Glutamatergic neuron (in vitro differentiated cells): ENCODE data around the gene PTPRJ. TPM values are rescaled to one million over a fixed set of nuclear protein-coding genes. Genes with fewer than 3 reads are reported as not detected.

Source experiments
- DNase-seq: peaks from one replicate; pipeline ENCODE4 v3.0.0; 2022
- H3K27ac Mint-ChIP-seq: one replicate; pipeline ENCODE4 v1.8.0; 2020; ENCODE audit warnings: mild to moderate bottlenecking, mixed read lengths, inconsistent platforms; ENCODE audit not compliant: unreplicated experiment
- H3K27me3 Mint-ChIP-seq: one replicate; pipeline ENCODE4 v1.8.0; 2020; ENCODE audit warnings: mild to moderate bottlenecking, moderate library complexity, mixed read lengths, inconsistent platforms; ENCODE audit not compliant: unreplicated experiment
- H3K36me3 Mint-ChIP-seq: one replicate; pipeline ENCODE4 v1.8.0; 2020; ENCODE audit warnings: mild to moderate bottlenecking, mixed read lengths, inconsistent platforms; ENCODE audit not compliant: unreplicated experiment
- H3K4me1 Mint-ChIP-seq: one replicate; pipeline ENCODE4 v1.8.0; 2020; ENCODE audit warnings: mild to moderate bottlenecking, low read depth, mixed read lengths, inconsistent platforms; ENCODE audit not compliant: unreplicated experiment
- H3K4me3 Mint-ChIP-seq: one replicate; pipeline ENCODE4 v1.8.0; 2020; ENCODE audit warnings: mild to moderate bottlenecking, mixed read lengths, inconsistent platforms; ENCODE audit not compliant: unreplicated experiment
- H3K9me3 Mint-ChIP-seq: one replicate; pipeline ENCODE4 v1.8.0; 2020; ENCODE audit warnings: mild to moderate bottlenecking, moderate library complexity, mixed read lengths, inconsistent platforms; ENCODE audit not compliant: unreplicated experiment
- total RNA-seq: library from RNA; stranded (reverse); fragmentation: NEBNext Ultra II Directional; extraction: Animal tissue kit (Norgen Biotek cat#: 25700); gene quantifications from one replicate; pipeline ENCODE4 v1.2.1, GENCODE V29; 2021; ENCODE audit not compliant: unreplicated experiment
- TF ChIP-seq, protein P1 (sequence below): fragments of 200-600 bp; sonication (generic); IDR thresholded peaks from one replicate; pipeline ENCODE4 v1.5.0; 2021; ENCODE audit not compliant: partially characterized antibody, unreplicated experiment

PTPRJ gene
- total RNA-seq, 1 donor from 2014 or later: 2.4 TPM

DNA sequence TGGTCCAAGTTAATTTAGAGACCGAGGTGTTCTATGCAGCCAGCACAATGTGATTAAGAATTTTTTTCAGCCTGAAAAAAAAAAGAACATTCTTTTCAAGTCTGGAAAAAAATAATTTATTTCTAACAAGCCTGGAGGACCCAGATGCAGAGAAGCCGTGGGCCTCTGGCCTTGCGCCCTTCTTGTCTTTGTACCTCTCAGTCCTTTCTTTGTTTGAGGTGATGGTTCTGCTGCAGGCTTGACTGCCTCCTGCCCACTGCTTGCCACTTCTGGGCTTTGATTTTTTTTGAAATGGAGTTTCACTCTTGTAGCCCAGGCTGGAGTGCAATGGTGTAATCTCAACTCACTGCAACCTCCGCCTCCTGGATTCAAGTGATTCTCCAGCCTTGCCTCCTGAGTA is 7.2 kb upstream of the PTPRJ start:
- no peaks in the 10 kb centered on the region for H3K36me3 Mint-ChIP-seq
- no peak for DNase-seq
- H3K9me3 Mint-ChIP-seq: no peaks in the 10 kb centered on the region
- TF ChIP-seq, protein P1, sequence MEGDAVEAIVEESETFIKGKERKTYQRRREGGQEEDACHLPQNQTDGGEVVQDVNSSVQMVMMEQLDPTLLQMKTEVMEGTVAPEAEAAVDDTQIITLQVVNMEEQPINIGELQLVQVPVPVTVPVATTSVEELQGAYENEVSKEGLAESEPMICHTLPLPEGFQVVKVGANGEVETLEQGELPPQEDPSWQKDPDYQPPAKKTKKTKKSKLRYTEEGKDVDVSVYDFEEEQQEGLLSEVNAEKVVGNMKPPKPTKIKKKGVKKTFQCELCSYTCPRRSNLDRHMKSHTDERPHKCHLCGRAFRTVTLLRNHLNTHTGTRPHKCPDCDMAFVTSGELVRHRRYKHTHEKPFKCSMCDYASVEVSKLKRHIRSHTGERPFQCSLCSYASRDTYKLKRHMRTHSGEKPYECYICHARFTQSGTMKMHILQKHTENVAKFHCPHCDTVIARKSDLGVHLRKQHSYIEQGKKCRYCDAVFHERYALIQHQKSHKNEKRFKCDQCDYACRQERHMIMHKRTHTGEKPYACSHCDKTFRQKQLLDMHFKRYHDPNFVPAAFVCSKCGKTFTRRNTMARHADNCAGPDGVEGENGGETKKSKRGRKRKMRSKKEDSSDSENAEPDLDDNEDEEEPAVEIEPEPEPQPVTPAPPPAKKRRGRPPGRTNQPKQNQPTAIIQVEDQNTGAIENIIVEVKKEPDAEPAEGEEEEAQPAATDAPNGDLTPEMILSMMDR: no peak
- H3K27me3 Mint-ChIP-seq: peaks cover 3% of the 10 kb centered on the region
- H3K27ac Mint-ChIP-seq: no peak overlapping the region
- H3K4me3 Mint-ChIP-seq: no peak overlapping the region
- H3K4me1 Mint-ChIP-seq: peaks cover 4% of the 10 kb centered on the region

DNA sequence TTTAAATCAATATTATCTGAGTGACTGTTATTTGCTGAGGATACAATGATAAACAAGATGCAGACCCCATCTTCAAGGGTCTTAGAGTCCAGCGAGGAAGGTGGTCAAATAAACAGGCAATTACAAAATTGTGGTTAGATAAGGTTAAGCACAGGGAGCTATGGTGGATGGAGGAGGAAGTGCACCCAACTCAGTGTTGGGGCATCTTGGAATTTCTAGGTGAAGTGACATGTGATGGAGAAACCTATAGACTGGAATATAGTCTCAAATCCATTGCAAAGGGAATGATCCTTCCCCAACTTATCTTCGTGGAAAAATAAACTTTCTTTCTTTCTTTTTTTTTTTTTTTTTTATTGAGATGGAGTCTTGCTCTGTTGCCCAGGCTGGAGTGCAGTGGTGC is 3.4 kb upstream of the PTPRJ start:
- no peaks in the 10 kb centered on the region for H3K4me1 Mint-ChIP-seq
- H3K27ac Mint-ChIP-seq: no peak overlapping the region
- DNase-seq: no peak
- TF ChIP-seq, protein P1: no peak
- H3K36me3 Mint-ChIP-seq: no peaks in the 10 kb centered on the region
- peaks cover 3% of the 10 kb centered on the region for H3K27me3 Mint-ChIP-seq
- H3K9me3 Mint-ChIP-seq: peaks cover 2% of the 10 kb centered on the region
- H3K4me3 Mint-ChIP-seq: no peak overlapping the region

DNA sequence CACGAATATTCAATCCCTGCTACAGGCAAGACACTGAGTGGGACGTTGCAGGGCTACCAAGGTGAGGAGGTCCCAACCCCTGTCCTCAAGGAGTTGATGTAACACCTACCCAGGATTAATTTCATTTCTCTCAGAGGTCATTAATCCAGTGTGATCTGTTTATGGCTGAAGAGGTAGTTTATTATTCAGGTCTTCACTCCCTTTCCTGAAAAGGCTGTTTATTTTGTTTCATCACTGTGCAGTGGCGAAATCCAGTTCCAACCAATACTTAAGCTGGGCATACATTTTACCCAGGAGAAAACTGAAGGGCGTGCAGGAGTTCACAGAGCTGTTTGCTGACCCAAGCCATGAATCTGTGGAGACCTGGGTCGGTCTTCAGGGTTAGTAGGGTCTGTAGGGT is 2.7 kb upstream of the PTPRJ start:
- H3K27me3 Mint-ChIP-seq: peaks cover 7% of the 10 kb centered on the region
- TF ChIP-seq, protein P1: no peak
- H3K9me3 Mint-ChIP-seq: peaks cover 2% of the 10 kb centered on the region
- no peak for DNase-seq
- H3K4me3 Mint-ChIP-seq: no peak overlapping the region
- no peak overlapping the region for H3K27ac Mint-ChIP-seq
- H3K36me3 Mint-ChIP-seq: no peaks in the 10 kb centered on the region
- no peaks in the 10 kb centered on the region for H3K4me1 Mint-ChIP-seq

DNA sequence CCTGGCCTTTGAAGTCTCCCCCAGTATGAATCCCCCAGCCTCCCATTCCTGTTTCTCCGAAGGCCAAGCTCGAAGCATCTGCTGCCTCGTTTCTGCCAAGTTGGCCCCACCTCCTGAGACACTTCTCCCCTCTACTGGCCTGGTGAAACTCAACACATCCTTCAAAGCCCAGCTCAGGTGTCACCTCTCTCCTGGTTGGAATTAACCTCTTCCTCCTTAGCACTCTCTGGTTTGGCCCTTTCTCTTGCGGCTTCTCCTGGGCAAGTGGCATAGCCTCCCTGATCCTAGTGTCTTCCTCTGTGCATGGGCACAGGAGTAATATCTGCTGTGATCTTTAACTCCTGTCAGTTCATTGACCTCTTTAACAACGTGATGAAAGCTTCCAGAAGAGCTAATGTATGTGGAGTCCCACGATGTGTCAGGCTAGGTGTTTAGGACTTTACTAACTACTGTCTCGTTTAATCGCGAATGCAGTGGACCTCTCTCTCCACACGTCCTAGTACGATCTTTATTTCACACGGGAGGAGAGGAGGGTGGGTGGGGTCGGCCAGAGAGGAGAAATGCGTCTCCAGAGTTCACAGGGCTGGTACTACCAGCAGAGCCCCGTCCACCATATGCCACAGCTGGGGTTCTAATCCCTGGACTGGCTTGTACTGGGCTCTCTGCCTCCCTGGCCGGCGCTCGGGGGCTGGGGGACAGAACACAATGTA is 826 bp upstream of the PTPRJ start:
- no peak for DNase-seq
- Mint-ChIP-seq H3K9me3 (peaks cover 2% of the 10 kb centered on the region), H3K4me3 (peak overlapping the region; percentile 26), H3K4me1 (no peaks in the 10 kb centered on the region), H3K36me3 (no peaks in the 10 kb centered on the region), H3K27ac (no peak overlapping the region), H3K27me3 (peaks cover 7% of the 10 kb centered on the region)
- TF ChIP-seq, protein P1: no peak

DNA sequence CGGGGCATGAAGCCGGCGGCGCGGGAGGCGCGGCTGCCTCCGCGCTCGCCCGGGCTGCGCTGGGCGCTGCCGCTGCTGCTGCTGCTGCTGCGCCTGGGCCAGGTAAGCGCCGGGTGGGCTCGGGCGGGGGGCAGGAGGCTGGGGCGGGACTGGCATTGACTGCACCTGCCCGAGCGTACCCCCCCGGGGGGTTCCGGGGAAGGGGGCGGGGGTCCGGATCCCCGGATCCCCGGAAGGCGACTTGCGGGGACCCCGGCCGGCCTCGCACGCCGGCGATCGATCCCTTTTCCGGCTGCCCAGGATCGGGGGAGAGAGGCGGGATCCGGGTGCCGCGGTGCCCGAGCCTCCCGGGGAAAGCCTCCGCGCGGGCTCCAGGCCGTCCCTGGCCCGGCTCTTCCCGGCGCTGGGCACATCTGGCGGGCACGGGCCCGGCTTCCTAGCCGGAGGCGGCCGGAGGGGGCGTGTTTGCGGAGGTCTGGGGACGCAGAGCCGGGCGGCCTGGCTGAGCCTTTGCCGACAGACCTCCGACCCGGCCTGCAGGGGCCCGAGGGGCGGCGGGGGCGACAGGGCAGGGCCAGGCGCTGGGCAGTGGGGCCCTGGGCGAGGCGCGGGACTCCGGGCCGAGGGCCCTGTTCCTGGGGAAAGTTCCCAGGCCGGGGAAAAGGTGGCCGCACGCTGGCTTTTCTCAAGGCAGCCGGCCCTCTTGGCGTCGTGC is 705 bp downstream of the PTPRJ start:
- Mint-ChIP-seq H3K9me3 (peaks cover 3% of the 10 kb centered on the region), H3K27ac (no peak overlapping the region), H3K27me3 (peaks cover 7% of the 10 kb centered on the region), H3K36me3 (no peaks in the 10 kb centered on the region), H3K4me3 (no peak overlapping the region), H3K4me1 (no peaks in the 10 kb centered on the region)
- TF ChIP-seq, protein P1: no peak
- DNase-seq: peak; percentile 73
